HepG2 (cell line): Measurements from ENCODE around the gene SHPK. TPM values are rescaled to one million over a fixed set of nuclear protein-coding genes. Genes with fewer than 3 reads are reported as not detected.

Experiments
- CHD2 ChIP-seq: IDR thresholded peaks from 2 replicates; pipeline ENCODE4 v1.6.1; 2011; ENCODE audit warnings: low read depth, low read length, improper control_type of control experiment
- HNF4G ChIP-seq, 2 experiments: sonication (generic) in 1 of 2; formaldehyde crosslinking in 1 of 2; IDR thresholded peaks; 2 replicates each; pipeline versions ENCODE4 v1.4.0 to v1.6.1; 2011 to 2020; ENCODE audit warnings: borderline replicate concordance in 2 of 2, low read depth in 2 of 2, mild to moderate bottlenecking in 2 of 2, low read length in 1 of 2, missing genetic modification reagents in 1 of 2, moderate library complexity in 1 of 2
- MYC ChIP-seq: sonication (generic); formaldehyde crosslinking; IDR thresholded peaks from 2 replicates; pipeline ENCODE4 v1.9.0; 2021; ENCODE audit warnings: missing genetic modification reagents, borderline replicate concordance
- RAD51 ChIP-seq: fragments of 450-650 bp; IDR thresholded peaks from 2 replicates; pipeline ENCODE4 v1.6.1; 2016; ENCODE audit warnings: borderline replicate concordance
- RBFOX2 ChIP-seq: fragments of 200-400 bp; formaldehyde crosslinking; IDR thresholded peaks from 2 replicates; pipeline ENCODE4 v1.6.1; 2017; ENCODE audit warnings: low read depth, mild to moderate bottlenecking, low read length
- RELA ChIP-seq: sonication (generic); formaldehyde crosslinking; IDR thresholded peaks from 2 replicates; pipeline ENCODE4 v1.4.0; 2020; ENCODE audit warnings: missing genetic modification reagents
- ZNF30 ChIP-seq: sonication (generic); formaldehyde crosslinking; IDR thresholded peaks from 2 replicates; pipeline ENCODE4 v1.5.0; 2020; ENCODE audit warnings: mild to moderate bottlenecking, missing genetic modification reagents
- ZNF317 ChIP-seq: sonication (generic); formaldehyde crosslinking; IDR thresholded peaks from 2 replicates; pipeline ENCODE4 v1.5.0; 2020; ENCODE audit warnings: mild to moderate bottlenecking, missing genetic modification reagents
- ZNF644 ChIP-seq: IDR thresholded peaks from 2 replicates; pipeline ENCODE4 v1.6.1; 2016; ENCODE audit warnings: low read depth
- ZNF737 ChIP-seq: sonication (generic); formaldehyde crosslinking; IDR thresholded peaks from 2 replicates; pipeline ENCODE4 v1.5.0; 2020; ENCODE audit warnings: missing genetic modification reagents, mild to moderate bottlenecking, borderline replicate concordance
- ZNF776 ChIP-seq: sonication (generic); formaldehyde crosslinking; IDR thresholded peaks from 2 replicates; pipeline ENCODE4 v1.4.0; 2020; ENCODE audit warnings: mild to moderate bottlenecking, missing genetic modification reagents
- ZNF879 ChIP-seq: sonication (generic); formaldehyde crosslinking; IDR thresholded peaks from 2 replicates; pipeline ENCODE4 v1.8.1; 2023; ENCODE audit warnings: missing genetic modification reagents
- ZSCAN21 ChIP-seq: sonication (generic); formaldehyde crosslinking; IDR thresholded peaks from 2 replicates; pipeline ENCODE4 v1.8.0; 2022; ENCODE audit warnings: mild to moderate bottlenecking, missing genetic modification reagents, moderate library complexity, borderline replicate concordance
- polyA plus RNA-seq, 8 experiments: library from polyadenylated mRNA; depleted of rRNA in 3 of 8; stranded (reverse) in 7 of 8; unstranded in 1 of 8; fragments of >200 nt; fragmentation: Illumina TruSeq in 4 of 8; extraction: Trizol in 4 of 8; gene quantifications; 2 replicates each; pipeline versions ENCODE4 v1.2.1 to v1.2.3, GENCODE V29; 2011 to 2016; ENCODE audit warnings: low read depth in 4 of 8, missing spikeins in 1 of 8, mixed read lengths in 1 of 8; ENCODE audit not compliant: insufficient read depth in 1 of 8
- total RNA-seq, 5 experiments: library from RNA; depleted of rRNA; stranded (reverse); fragments of >200 nt; fragmentation: Illumina TruSeq; extraction: Trizol; gene quantifications; 2 replicates each; pipeline ENCODE4 v1.2.3, GENCODE V29; 2016; ENCODE audit warnings: low read depth in 1 of 5
- TF ChIP-seq, protein P1 (sequence below): sonication (generic); formaldehyde crosslinking; IDR thresholded peaks from 2 replicates; pipeline ENCODE4 v1.4.0; 2020; ENCODE audit warnings: missing genetic modification reagents, borderline replicate concordance
- TF ChIP-seq, protein P2 (sequence below): sonication (generic); formaldehyde crosslinking; IDR thresholded peaks from 2 replicates; pipeline ENCODE4 v1.5.0; 2020; ENCODE audit warnings: mild to moderate bottlenecking, missing genetic modification reagents, borderline replicate concordance

SHPK gene
- total and polyA plus RNA-seq, 2 of the 13 experiments (the other 11 are each of a cell fraction or from before 2014, with no cell fraction given): 16.2 to 30.9 TPM

DNA sequence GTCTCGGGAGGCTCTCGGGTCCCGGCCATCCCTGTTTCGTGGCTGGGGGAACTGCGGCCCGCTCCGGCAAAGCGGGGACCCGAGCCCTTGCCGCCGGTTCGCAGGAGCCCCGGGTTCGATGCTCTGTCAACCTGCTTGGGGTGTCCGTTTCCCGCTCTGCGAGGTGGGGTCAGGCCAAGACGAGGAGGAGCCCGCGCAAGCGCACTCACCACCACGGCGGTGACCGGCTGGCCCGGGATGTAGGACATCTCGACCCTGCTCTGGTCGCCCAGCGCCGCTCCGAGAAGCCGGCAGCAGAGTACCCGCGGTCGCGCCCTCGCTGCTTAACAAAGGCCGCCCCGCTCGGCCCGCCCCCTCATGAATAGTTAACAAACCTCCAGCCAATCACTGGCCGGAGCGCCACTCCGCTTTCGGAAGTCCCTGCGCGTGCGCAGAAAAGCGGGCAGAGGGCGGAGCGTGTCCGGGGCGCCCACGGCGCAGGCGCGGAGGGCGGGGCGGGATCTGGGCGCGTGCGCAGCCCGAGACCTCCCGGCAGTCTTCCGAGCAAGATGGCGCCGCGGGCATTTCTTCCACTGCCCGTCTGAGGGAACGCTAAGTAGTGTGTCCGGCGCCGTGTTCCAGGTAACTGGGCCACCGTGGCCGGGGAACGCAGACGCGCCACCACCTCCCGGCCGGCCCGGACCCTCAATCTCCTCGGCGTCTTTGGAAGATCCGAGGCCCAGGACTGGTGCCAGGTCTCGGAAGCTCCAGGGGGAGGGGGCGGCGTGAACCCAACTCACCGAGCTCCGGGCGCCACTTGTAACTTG, 32.4 kb upstream of the SHPK start, which contains the start of the genes EMC6 and TAX1BP3 (continued):
- TF ChIP-seq RELA (CRISPR knock-in tag) (no peak; the same call in 1 of the 2 replicates), ZNF317 (CRISPR knock-in tag) (no peak), ZNF879 (peak; percentile 32; the same call in 1 of the 2 replicates), CHD2 (no peak), RBFOX2 (peak; percentile 96), MYC (CRISPR knock-in tag) (peak; percentile 63; the same call in 1 of the 2 replicates), ZNF30 (no peak), ZNF776 (CRISPR knock-in tag) (no peak), ZNF737 (CRISPR knock-in tag) (no peak), RAD51 (no peak), ZNF644 (CRISPR knock-in tag) (no peak), ZSCAN21 (CRISPR knock-in tag) (peak; percentile 91; the same call in 1 of the 2 replicates), HNF4G (IDR thresholded peaks at IDR 0.05; ENCODE audit: borderline replicate concordance, low read depth, low read length) (no peak), HNF4G (CRISPR knock-in tag; IDR thresholded peaks at IDR 0.05; ENCODE audit: borderline replicate concordance, low read depth) (no peak)
- TF ChIP-seq, protein P1, sequence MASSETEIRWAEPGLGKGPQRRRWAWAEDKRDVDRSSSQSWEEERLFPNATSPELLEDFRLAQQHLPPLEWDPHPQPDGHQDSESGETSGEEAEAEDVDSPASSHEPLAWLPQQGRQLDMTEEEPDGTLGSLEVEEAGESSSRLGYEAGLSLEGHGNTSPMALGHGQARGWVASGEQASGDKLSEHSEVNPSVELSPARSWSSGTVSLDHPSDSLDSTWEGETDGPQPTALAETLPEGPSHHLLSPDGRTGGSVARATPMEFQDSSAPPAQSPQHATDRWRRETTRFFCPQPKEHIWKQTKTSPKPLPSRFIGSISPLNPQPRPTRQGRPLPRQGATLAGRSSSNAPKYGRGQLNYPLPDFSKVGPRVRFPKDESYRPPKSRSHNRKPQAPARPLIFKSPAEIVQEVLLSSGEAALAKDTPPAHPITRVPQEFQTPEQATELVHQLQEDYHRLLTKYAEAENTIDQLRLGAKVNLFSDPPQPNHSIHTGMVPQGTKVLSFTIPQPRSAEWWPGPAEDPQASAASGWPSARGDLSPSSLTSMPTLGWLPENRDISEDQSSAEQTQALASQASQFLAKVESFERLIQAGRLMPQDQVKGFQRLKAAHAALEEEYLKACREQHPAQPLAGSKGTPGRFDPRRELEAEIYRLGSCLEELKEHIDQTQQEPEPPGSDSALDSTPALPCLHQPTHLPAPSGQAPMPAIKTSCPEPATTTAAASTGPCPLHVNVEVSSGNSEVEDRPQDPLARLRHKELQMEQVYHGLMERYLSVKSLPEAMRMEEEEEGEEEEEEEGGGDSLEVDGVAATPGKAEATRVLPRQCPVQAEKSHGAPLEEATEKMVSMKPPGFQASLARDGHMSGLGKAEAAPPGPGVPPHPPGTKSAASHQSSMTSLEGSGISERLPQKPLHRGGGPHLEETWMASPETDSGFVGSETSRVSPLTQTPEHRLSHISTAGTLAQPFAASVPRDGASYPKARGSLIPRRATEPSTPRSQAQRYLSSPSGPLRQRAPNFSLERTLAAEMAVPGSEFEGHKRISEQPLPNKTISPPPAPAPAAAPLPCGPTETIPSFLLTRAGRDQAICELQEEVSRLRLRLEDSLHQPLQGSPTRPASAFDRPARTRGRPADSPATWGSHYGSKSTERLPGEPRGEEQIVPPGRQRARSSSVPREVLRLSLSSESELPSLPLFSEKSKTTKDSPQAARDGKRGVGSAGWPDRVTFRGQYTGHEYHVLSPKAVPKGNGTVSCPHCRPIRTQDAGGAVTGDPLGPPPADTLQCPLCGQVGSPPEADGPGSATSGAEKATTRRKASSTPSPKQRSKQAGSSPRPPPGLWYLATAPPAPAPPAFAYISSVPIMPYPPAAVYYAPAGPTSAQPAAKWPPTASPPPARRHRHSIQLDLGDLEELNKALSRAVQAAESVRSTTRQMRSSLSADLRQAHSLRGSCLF (CRISPR knock-in tag): 0 out of 2 replicates have a peak, but pooled peaks have one; percentile 59
- TF ChIP-seq, protein P2, sequence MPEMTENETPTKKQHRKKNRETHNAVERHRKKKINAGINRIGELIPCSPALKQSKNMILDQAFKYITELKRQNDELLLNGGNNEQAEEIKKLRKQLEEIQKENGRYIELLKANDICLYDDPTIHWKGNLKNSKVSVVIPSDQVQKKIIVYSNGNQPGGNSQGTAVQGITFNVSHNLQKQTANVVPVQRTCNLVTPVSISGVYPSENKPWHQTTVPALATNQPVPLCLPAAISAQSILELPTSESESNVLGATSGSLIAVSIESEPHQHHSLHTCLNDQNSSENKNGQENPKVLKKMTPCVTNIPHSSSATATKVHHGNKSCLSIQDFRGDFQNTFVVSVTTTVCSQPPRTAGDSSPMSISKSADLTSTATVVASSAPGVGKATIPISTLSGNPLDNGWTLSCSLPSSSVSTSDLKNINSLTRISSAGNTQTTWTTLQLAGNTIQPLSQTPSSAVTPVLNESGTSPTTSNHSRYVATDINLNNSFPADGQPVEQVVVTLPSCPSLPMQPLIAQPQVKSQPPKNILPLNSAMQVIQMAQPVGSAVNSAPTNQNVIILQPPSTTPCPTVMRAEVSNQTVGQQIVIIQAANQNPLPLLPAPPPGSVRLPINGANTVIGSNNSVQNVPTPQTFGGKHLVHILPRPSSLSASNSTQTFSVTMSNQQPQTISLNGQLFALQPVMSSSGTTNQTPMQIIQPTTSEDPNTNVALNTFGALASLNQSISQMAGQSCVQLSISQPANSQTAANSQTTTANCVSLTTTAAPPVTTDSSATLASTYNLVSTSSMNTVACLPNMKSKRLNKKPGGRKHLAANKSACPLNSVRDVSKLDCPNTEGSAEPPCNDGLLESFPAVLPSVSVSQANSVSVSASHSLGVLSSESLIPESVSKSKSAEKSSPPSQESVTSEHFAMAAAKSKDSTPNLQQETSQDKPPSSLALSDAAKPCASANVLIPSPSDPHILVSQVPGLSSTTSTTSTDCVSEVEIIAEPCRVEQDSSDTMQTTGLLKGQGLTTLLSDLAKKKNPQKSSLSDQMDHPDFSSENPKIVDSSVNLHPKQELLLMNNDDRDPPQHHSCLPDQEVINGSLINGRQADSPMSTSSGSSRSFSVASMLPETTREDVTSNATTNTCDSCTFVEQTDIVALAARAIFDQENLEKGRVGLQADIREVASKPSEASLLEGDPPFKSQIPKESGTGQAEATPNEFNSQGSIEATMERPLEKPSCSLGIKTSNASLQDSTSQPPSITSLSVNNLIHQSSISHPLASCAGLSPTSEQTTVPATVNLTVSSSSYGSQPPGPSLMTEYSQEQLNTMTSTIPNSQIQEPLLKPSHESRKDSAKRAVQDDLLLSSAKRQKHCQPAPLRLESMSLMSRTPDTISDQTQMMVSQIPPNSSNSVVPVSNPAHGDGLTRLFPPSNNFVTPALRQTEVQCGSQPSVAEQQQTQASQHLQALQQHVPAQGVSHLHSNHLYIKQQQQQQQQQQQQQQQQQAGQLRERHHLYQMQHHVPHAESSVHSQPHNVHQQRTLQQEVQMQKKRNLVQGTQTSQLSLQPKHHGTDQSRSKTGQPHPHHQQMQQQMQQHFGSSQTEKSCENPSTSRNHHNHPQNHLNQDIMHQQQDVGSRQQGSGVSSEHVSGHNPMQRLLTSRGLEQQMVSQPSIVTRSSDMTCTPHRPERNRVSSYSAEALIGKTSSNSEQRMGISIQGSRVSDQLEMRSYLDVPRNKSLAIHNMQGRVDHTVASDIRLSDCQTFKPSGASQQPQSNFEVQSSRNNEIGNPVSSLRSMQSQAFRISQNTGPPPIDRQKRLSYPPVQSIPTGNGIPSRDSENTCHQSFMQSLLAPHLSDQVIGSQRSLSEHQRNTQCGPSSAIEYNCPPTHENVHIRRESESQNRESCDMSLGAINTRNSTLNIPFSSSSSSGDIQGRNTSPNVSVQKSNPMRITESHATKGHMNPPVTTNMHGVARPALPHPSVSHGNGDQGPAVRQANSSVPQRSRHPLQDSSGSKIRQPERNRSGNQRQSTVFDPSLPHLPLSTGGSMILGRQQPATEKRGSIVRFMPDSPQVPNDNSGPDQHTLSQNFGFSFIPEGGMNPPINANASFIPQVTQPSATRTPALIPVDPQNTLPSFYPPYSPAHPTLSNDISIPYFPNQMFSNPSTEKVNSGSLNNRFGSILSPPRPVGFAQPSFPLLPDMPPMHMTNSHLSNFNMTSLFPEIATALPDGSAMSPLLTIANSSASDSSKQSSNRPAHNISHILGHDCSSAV: no peak
